H4 (cell line): ENCODE results near the gene ING4. TPM values are rescaled to one million over a fixed set of nuclear protein-coding genes. Genes with fewer than 3 reads are reported as not detected.

Experiments
- DNase-seq: peaks from one replicate; pipeline ENCODE4 v3.0.0-alpha.2; 2015; ENCODE audit warnings: low spot score
- total RNA-seq: library from RNA; depleted of rRNA; stranded (reverse); fragments of >200 nt; shearing (Covaris generic); gene quantifications from 2 replicates; pipeline ENCODE4 v1.2.3, GENCODE V29; 2014

The ING4 gene
- total RNA-seq, 1 experiment from 2014 or later, result 57.8 TPM

DNA sequence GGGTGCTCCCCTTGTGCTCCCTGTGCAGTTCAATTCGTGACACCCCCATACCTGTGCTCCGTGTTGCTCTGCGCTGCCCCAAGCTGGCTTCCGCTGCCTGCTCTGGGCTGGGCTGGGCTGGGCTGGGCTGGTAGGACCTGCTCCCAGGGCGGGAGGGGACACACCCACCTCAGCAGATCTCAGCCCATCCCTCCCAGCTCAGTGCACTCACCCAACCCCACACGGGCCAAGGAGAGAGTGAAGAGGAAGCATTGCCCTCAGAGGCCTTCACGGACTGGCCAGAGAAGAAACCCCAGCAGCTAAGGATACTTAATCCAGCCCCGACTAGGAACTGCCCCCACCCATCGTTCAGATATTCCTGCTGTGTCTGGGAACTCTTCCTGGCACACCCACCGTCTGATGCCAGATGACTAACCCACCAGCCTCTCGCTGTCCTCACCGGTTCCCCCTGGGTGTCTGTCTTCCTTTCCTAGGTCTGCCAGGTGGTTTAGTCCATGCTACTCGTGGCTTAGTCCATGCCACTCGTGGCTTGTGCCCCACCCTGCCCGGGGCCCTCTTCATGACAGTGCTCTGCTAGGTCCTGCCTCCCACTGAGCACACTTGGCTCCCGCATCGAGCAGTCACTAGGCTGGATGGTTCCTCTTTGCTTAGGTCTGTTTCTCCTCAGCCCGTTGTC, 26.9 kb downstream of the ING4 start, which contains the start of gene LPAR5:
LPAR5 (minus strand) TSS at position 104 of the 676 bp plus-strand sequence. CDS start 14,711 bp downstream, outside the sequence.
- no peak for DNase-seq

DNA sequence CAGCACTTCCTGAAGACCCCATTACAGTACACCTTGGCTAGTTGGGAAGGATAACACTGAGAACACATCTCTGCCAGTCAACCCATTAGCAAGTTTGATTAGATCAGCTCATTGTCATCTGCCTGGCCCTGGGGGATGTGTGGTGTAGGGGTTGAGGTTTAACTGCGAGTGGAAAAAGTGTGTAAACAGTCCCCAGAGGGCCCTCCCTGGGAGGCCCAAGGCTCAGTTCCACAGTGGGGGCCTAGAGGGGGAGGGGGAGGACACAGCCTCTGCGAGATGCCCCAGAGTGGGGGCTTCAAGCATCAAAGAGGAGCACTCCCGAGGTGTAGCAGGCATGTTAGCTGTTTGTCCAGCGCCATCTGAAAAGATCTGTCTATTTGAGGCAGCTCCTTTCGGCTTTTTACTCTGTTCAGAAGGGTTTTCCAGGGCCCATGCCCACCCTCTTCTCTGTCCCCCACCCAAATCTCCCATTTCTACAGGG, 27.5 kb downstream of the ING4 start:
- DNase-seq, result no peak

DNA sequence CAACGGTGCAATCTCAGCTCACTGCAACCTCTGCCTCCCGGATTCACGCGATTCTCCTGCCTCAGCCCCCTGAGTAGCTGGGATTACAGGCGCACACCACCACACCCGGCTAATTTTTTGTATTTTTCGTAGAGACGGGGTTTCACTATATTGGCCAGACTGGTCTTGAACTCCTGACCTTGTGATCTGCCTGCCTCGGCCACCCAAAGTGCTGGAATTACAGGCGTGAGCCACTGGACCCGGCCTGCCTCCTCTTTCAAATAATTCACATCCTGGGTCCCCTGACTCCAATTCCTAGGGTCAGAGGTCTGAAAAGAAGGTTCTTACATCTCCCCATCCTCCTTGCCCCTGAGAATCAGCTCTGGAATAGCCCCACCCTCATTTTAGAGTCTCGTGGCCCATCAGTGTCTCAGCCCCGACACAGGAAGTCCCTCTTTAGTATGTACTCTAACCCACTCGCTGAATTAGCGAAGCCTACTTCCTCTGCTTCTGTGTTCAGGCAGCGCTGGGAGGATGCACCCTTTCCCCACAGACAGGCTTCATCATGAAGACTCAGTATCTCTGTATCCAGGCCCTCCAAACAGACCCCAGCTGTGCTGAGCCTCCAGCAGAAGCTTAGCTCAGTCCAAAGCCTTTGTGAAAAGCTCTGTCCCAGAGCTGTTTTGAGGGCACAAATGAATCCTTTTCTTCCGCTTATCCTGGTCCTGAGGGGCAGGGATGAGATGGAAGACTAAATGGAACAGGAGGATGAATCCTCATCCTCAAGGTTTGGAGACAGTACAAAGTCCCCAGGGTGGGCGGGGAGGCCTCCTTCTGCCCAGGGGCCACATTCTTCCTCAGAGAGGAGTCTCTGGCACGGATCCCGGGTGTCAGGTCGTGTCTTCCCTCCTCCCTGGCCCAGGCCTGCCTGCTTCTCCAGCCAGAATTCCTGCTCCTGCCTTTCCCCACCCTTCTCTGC, 30.6 kb downstream of the ING4 start:
- no peak for DNase-seq

DNA sequence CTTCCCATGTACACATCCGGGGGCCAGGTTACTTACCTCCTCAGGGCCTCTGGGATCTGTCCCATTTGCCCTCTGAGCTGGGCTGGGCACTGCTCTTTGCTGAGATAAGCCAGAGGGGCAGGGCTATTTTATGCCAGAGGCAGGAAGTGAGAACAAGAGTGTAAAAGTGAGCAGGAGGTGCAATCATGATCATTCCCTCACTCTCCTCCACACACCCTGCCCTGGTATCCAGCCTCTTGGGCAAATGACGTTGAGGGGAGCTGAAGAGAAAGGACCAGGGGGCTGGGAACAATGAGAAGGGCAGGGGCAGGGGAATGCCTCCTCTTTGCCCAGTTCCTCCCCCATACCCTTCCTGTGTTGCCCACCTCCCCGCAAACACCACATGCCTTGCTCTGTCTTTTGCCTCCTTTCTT, 31.4 kb downstream of the ING4 start:
- no peak for DNase-seq

DNA sequence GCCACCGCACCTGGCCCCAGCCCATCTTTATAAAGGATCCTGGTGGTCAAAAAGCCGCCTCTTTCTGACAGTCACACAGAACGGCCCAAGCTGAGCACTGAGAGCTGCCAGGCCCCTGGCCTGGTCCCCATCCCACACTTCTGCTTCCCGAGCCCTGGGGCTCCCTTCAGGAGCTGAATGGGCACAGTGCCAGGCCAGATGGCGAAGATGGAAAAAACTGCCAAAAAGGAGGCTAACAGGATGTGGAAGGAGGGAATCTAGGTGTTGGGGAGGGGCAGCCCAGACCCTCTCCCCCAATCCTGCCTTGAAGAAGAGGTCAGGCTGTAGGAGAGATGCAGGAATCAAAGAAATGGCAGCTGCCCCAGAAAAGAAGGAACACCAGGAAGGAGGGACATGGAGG, 32.2 kb downstream of the ING4 start:
- no peak for DNase-seq

DNA sequence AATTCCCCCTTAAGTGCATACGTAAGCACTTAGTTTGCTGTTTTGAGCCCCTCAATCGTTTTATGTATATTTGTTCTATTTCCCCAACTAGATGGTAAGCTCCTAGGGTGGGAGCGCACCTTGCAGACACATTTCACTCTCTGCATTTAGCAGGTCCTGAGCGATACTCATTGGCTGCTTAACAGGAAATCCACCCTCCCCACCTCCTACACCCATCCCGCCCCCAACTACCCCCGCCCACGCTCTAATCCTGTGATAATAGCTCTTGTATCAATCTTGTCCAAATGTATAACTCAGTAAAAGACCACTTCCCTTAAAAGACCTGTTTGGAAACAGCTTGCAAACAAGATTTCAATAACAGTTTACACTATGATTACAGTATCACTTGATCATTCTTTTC, 35.3 kb downstream of the ING4 start:
- DNase-seq, result no peak

DNA sequence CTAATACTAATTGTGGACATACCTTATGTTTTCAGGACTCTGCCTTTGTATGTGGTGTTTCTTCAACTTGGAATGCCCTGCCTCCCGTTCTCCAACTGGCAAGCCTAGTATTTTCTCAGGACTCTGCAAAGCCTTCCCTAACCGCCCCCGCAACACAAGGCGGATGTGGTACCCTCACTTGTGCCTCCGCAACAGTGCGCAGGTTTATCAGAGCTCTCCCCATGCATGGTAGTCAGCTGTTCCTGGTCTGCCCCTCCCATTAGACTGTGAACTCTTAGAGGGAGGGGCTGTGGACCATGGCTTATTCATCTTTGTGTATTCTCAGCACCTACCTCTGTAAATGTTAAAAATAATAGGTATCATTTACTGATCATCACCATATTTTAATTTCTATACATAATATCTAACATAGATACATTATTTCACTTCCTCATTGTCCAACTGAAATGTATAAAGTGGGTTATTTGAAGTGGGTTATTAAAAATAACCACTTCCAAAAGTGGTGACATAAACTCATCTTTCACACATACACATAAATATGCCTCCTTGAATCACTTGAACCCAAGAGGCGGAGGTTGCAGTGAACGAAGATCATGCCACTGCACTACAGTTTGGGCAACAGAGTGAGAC, 36.1 kb downstream of the ING4 start:
- DNase-seq, result no peak

DNA sequence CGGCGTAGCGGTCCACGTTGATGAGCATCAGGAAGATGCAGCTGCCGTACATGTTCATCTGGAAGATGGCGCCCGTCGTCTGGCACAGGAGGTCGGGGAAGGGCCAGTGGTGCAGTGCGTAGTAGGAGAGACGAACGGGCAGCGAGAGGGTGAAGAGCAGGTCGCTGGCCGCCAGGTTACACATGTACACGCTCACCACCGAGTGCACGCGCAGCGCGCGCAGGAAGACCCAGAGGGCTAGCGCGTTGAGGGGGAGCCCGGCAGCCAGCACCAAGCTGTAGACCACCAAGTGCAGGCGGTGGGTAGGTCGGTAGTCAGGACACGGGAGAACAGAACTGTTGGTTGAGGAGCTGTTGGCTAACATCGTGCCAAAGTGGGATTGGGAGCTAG, 42.0 kb downstream of the ING4 start:
- DNase-seq, result no peak

DNA sequence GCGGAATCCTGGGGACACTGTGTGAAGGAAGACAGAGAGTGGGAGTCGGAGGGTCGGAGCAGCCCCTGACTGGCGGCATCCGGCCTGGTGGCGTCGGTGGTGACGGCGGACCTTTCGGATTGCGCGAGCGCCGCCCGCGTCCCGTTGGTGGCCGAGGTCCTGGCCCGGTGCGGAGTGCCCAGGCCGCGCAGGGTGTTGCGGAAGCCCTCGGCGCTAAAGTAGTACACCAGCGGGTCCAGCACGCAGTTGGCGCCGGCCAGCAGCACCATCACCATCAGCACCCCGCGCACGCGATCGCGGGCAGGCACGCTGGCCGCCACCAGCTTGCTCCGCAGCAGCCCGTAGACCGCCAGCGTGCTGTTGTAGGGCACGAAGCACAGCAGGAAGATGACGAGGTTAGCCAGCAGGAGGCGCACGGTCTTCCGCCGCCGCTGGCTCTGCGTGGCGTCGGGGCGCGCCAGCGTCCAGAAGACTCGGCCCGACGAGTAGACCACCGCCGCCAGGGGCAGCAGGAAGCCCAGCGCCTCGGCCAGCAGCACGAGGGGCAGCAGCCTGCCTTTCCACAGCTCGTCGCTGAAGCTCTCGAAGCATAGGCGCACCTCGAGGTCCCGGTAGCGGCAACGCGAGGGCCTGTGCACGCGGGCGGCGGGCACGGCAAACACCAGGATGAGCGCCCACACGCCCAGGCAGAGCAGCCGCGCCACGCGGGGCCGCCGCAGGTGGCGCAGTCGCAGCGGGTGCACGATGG, 42.6 kb downstream of the ING4 start:
- no peak for DNase-seq

DNA sequence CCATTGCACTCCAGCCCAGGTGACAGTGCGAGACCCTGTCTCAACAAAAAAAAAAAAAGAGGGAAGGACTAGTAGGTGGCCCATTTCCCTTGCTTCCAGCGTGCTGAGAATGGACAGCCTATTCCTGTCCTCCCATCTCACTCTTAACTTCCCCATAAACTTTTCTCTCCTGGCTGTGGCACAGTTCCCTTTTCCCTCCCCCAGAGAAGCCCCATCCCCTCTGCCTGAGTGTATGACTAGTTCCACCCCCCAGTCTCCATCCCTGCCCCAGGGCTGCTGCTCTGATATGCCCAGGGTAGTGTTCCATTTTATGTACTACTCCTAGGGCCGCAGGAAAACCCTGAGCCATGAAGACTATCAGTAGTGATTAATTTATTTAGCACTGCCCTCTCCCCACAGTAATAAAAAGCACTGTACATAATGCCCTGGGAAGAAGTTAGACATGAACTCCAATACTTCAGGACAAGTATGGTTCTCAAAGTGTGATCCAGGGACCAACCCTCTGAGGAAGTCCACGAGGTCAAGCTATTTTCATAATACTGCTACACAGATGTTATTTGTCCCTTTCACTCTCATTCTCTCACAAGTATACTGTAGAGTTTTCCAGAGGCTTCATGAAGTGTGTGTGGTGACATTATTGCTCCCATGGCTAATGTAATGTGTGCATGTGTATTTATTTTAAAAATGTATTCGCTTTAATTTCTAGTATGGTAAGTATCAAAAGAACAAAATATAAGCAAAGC, 44.3 kb downstream of the ING4 start:
- DNase-seq, result no peak

DNA sequence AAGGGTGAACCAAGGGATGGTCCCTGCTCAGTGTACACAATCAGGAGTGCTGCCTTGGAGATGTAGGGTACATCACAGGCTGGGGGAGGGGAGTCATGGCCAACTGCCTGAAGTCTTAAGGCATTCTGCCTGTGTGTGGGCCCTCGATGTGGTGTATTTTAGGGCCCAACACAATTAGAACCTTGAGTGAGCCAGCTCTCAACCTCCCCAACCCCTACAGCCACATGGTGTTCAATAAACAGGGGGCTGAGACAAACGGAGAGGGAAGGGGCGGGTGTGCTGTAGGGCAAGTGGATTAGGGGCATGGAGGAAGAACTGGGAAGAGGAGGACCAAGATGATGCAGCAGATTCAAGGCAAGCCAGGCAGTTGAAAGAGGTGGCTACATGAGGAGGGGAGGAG, 47.1 kb downstream of the ING4 start:
- DNase-seq, result no peak

DNA sequence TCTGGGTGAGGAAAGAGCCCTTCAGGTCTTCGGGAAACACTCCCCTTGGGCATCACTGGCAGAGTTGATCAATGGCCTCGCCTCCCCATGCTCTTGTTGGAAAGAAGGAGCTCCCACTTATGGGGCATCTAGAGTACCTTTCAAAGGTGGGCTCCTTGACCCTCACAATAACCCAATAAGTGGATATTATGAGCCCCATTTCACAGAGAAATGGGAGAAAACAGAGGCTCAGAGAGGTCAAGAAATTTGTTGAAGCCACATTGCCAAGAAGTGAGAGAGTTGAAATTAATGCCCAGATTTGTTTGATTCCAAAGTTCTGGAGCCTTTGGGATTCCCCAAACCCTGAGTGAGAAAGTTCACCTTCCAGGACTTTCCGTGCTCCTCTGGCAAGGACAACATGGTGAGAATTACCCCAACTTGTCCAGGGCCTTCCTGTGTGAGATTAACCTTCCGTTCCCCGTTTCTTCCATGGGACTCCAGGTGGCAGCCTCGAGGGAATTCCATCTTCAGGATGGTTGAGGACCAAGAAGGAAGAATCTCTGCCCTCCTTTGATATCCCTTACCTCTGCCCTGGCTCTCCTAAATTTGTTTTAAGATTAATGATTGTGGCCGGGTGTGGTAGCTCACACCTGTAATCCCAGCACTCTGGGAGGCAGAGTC, 48.3 kb downstream of the ING4 start:
- DNase-seq, result peak; percentile 53

DNA sequence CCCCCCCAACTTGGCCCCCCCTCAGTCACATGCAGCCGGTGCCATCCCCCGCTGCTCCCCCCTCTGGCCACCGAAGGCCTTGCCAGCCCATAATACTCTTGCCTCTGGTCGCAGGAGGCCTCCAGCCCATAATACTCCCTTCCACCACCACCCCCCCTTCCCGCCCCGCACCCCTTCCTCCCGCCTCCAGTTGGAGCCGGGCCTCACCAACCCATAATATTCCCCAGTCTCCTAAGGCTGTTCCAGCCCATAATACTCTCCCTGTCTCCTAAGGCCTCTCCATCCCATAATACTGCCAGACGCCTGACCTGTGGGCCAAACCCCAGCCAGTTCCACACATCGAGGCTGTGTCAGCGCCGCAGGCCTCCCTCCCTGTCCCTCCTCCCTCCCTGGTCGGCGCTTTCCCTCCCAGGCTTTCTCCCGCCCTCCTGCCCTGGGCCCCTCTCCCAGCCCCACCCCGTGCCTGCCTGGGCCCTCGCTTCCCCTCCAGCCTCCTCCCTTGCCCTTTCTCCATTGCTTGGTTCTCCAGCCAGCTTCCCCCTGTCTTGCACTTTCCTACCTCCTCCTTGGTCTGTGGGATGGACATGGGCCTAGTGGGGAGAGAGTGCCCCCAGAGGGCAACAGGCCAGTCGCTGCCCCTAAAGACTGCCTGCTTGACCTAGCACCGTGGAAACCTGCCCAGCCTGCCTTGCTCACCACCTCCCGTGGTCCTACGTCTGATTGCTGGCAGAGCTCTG, 49.0 kb downstream of the ING4 start:
- DNase-seq, result peak; percentile 100

DNA sequence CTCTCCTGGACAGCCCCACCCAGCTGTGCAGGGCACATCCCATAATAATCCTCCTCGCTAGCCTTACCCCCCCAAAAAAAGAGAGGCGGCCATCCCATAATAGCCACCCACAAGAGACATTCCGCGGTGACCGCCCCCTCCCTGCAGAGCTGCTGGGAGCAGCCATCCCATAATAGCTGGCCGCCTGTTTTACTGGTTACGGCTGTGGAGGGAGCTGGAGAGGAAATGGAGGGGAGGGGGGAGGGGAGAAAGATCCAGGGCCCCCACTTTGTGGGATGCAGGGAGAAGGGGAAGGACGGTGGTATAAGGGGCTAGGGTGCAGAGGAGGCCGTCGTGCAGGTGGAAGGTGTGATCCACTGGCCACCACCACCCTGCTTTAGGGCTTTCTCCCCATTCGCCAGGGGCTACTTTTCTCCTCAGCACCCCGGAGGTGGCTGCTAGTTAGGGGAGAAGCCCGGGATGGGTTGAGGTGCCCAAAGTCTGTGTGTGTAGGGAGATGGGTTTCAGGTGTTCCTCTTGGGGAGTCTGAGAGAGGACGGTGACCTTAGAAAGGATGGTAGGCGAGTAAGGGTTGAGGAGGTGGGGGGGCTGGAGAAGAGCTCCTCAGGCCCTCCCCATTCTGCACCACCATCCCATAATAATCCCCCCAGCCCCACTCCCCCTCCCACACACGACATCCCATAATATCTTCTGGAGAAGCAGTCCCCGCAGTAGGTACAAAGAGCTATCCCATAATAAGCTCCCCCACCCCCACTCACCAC, 49.7 kb downstream of the ING4 start:
- DNase-seq, result peak; percentile 93

DNA sequence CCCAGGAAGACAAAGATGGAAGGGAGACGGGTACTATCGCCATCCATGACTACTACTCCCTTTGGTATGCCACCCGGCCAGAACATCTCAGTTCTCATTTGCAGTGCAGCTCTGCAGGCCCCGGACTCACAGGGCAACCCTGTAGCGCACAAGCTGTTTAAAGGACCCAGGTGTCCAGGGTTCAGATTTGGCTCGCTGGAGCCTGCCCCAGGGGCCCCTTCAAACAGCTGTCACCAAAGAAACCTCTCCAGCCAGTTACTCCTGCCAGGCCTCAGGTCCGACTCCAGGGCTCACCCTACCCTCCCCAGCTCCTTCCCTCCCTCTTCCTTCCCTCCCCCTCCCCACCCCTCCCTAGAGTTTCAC, 50.3 kb downstream of the ING4 start:
- no peak for DNase-seq

DNA sequence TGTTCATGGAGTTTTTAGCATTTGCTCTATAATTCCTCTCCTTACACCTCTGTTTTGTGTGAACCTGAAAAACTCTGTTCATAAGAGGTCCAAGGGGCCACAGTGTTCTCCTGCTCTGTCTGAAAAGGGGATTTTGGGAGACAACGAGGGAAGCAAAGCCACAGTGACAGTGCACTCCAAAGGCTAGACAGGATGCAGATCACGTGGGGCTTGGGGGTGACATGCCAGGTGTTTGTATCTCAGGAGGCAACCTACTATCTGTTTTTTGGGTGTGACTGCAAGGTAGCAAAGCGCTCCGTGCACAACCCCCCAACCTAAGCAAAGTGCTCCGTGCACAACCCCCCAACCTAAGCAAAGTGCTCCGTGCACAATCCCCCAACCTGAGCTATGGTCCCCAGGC, 50.7 kb downstream of the ING4 start:
- no peak for DNase-seq

DNA sequence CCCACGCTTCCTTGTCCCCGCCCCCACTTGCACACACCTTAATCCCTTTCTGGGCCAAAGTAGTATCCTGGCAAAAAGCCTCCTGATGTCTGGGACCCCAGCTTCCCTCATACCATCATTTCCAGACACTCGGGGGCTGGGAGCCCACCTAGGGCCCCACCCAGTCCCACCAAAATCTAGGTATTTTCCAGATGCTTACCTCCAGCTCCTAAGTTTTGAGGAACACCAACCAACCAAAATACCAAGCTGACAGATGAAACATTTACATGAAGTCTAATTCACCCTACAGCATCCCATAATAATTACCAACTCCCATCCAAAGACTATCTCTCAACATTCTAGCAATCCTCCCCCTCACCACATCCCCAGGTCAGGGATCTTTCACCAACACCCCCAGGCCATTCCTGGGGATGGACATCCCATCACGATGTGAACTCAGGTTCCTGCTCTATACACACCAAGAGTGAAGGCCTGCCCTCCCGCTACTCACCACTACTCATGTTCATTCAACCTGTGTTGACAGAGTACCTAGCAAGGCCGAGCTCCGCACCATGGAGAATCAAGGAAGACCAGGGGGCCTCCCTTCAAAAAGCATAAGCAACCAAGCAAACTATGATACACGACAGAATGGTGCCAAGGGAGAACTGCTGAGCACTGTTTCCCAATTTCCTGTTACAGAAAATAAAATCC, 54.2 kb downstream of the ING4 start:
- no peak for DNase-seq
